VCaP (cell line): ENCODE measurements around the gene YIPF7.

ENCODE experiments used
- H3K27ac ChIP-seq: fragments of 450-650 bp; 2 replicates; pipeline ENCODE4 v1.5.1; 2017
- TF ChIP-seq, protein P1 (sequence below): fragments of 450-650 bp; conservative IDR thresholded peaks from 2 replicates; pipeline ENCODE4 v1.5.1; 2017; ENCODE audit warnings: mild to moderate bottlenecking, moderate library complexity

YIPF7 gene

GRCh38 chr4:44660396-44660795 lies 9.0 kb upstream of the YIPF7 start:
- H3K27ac ChIP-seq: no peak overlapping the region
- TF ChIP-seq, protein P1, sequence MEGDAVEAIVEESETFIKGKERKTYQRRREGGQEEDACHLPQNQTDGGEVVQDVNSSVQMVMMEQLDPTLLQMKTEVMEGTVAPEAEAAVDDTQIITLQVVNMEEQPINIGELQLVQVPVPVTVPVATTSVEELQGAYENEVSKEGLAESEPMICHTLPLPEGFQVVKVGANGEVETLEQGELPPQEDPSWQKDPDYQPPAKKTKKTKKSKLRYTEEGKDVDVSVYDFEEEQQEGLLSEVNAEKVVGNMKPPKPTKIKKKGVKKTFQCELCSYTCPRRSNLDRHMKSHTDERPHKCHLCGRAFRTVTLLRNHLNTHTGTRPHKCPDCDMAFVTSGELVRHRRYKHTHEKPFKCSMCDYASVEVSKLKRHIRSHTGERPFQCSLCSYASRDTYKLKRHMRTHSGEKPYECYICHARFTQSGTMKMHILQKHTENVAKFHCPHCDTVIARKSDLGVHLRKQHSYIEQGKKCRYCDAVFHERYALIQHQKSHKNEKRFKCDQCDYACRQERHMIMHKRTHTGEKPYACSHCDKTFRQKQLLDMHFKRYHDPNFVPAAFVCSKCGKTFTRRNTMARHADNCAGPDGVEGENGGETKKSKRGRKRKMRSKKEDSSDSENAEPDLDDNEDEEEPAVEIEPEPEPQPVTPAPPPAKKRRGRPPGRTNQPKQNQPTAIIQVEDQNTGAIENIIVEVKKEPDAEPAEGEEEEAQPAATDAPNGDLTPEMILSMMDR: no peak

- H3K27ac ChIP-seq: no peak overlapping the region
- TF ChIP-seq, protein P1: no peak
These were observed 577 bp upstream of the YIPF7 start for GRCh38 chr4:44652002-44652401.

GRCh38 chr4:44646151-44646550 lies 5.3 kb downstream of the YIPF7 start:
- TF ChIP-seq, protein P1: no peak
- H3K27ac ChIP-seq: no peak overlapping the region

DNA sequence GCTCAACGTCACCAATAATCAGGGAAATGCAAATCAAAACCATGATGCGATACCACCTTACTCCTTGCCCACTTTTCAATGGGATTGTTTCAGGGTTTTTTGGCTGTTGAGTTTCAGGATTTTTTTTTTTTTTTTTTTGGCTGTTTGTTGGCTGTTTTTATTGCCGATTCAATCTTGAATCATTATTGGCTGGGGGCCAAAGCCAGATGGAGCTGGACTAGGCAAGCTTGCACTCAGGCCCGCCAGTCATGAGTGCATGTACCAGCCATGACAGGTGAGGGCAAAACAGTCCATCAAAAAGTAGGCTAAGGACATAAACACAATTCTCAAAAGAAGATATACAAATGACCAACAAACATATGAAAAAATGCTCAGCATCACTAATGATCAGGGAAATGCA lies 13.3 kb downstream of the YIPF7 start:
- TF ChIP-seq, protein P1: no peak
- H3K27ac ChIP-seq: no peak overlapping the region

GRCh38 chr4:44632733-44633132 lies 18.7 kb downstream of the YIPF7 start:
- TF ChIP-seq, protein P1: no peak
- H3K27ac ChIP-seq: no peak overlapping the region

DNA sequence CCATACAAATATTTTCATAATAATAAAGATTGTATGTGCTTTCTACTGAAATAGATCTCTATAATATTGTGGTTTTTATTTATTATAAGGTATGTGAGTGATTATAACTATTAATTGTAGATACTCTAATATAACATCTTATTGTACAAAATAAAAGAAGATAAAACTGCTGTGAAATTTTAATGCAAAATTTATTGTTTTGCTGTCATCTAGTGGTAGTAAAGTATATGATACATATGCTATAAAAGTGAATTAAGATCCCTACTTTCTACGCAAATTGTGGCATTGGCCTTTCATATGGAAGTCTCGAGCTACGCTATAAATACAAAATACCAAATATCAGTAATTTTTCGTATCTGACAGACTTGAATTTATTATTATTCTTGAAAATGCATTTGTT lies 19.3 kb downstream of the YIPF7 start:
- H3K27ac ChIP-seq: no peak overlapping the region
- TF ChIP-seq, protein P1: peak; percentile 74

DNA sequence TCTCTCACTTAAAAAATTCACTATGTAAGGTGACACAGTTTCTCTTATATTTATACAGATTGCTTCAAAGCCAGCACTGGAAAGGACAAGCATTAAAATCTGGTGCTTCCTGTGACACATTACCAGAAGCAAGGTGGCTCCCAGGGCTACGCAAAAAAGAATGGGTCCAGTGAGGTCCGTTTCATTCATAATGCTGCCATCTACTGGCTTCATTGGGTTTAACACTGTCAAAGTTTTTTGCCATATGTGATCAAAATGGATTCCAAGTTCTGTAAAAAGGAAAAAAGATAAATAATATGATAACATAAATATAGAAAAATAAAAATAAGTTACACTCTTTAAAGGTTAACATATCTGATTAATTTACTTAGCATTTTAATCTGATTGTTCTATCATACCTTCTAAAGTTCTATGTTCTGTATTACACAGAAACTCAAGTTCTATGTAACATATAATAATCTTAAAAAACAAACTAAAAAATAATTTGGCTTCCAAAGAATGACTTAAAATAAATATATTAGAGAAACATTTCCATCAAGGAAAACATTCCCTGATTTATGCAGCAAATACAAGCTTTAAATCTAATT lies 22.1 kb downstream of the YIPF7 start:
- no peak overlapping the region for H3K27ac ChIP-seq
- TF ChIP-seq, protein P1: peak; percentile 93
